Measurements from ENCODE around the gene C12orf60.
"Not testable (repeated sequence)": the region's sequence is repeated elsewhere in the genome, so short reads cannot be mapped to it uniquely, and the experiment has no call there.

Gene C12orf60, protein sequence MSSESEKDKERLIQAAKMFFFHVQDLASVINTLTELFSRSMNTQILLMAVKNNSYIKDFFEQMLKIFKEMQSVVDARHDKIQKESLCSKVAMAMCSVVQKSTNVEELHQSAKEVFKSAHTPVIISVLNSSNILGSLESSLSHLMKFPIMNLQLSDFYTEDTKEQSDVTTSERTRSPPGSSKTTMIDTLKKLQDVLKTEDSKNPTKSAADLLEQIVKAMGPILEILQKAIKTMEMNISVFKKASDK

DNA sequence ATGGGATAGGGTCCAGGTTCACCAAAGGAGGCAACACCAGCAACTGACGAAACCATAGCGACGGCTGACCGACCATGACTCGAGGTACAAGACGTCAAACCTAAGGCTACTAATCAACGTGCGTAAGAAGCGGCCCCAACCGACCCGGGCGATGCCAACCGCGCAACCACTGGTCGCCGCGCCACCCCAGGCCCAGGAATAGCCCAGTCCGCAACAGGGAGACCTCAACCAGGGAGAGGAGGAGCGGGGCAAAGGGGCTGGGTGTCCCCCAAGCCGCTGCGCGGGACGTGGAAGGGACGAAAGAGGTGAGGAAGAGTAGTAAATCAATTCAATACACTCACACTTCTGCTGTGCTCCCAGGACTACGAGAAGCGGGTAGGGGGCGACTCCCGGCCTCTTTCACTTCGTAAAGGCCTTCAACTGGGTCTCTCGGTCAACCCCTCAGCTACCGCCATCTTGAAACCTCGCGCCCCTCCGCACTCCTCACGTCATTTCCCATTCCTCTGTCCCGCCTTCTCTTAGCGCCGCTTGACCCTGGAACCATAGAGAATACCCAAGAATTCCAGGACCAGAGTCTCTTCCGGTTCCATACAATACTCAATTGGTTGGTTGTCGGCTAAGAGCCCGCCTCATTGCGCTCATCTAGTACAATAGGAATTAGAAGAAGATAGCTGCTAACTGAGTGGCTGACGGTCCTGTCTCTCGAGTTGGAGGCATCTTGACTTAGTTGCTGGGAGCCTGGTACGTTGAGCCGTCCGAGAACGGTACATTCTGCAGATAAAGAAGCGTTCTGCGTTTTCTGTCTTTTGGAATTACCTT is at the start of gene C12orf60, which contains the start of gene WBP11:
Gene C12orf60, plus strand, starts transcription at position 660 of the 819 bp plus-strand sequence. CDS start 19,266 bp downstream, outside the sequence.
Gene WBP11, minus strand, starts transcription at position 468 of the 819 bp plus-strand sequence. CDS start 2,095 bp downstream, outside the sequence.
- FAIRE-seq (peak; percentile 100), DNase-seq (ENCODE audit: extremely low spot score, insufficient read length, low read depth) (peak; percentile 77)

DNA sequence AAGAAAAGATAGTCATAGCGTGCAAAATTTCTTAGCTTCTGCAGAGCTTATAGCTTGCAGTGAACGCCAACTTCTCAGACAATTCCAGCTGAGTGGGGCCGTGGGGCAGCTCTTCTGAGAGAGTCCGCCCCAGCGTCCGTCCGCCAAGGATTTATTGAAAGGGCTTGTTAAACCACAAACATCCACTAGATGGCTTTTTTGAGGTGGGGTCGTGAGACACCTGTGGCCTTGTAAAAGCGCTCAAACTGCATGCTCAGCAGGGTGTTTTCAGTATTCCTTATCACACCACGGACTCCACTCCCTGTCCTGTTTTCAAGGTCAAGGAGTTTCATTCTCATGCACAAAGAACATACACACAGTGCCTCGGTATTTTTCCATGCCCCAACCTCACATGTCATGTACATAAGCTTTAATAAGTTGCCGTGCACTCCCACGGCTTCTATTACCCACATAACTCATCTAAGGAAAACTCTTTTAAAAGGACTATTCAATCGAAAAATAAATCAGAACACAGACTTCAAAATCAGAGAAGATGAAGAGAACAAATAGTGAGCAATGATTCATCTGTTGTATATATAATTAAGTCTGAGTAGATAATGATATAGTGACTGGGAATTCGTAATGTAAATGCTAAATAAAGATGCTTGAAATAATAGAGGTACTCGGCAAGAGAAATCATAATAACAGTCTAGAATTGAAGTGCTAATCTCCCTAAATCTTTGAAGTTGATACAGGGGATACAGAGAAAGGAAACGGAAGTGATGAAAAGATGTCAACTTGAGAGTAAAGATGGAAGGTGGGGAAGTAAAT is 46.9 kb upstream of the C12orf60 start:
- FAIRE-seq (no peak), DNase-seq (ENCODE audit: extremely low spot score, insufficient read length, low read depth) (no peak)

DNA sequence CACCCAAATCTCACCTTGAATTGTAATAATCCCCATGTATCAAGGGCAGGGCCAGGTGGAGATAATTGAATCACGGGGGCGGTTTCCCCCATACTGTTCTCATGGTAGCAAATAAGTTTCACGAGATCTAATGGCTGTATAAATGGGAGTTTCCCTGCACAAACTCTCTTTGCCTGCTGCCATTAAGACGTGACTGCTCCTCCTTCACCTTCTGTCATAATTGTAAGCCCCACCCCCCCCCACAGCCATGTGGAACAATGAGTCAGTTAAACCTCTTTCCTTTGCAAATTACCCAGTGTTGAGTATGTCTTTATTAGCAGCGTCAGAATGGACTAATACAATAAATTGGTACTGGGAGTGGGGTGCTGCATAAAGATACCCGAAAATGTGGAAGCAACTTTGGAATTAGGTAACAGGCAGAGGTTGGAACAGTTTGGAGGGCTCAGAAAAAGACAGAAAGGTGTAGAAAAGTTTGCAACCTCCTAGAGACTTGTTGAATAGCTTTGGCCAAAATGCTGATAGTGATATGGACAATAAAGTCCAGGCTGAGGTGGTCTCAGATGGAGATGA is 43.7 kb upstream of the C12orf60 start:
- not testable (repeated sequence) for DNase-seq (ENCODE audit: extremely low spot score, insufficient read length, low read depth); FAIRE-seq

DNA sequence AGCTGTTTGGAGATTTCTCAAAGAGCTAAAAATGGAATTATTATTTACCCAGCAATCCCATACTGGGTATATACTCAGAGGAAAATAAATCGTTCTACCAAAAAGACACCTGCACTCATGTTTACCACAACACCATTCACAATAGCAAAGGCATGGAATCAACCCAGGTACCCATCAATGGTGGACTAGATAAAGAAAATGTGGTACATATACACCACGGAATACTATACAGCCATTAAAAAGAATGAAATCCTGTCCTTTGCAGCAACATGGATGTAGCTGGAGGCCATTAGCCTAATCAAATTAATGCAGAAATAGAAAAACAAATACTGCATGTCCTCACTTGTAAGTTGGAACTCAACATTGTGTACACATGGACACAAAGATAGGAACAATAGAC is 38.1 kb upstream of the C12orf60 start:
- DNase-seq (ENCODE audit: extremely low spot score, insufficient read length, low read depth): no peak
- no peak for FAIRE-seq

DNA sequence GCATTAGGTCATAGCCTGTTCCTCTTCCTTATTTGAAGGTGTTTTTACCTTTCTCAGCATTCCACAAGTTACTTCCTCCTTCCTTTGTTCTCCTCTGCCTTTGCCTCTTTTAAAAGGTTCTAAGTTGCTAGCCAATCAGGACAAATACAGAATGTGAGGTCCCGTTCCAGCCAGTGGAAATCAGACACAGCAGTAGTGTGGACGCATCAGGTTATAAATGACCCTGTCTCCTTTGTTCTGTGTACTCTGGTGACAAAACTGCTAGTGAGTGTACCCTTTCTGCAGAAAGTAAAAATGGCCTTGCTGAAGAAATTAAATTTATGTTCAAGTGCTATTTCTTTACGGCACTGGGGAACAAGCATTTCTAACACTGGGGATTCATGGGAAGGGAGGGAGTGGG is 37.5 kb upstream of the C12orf60 start:
- FAIRE-seq; DNase-seq (ENCODE audit: extremely low spot score, insufficient read length, low read depth): not testable (repeated sequence)

GRCh38 chr12:14766649-14767215 is 36.7 kb upstream of the C12orf60 start:
- FAIRE-seq: no peak

GRCh38 chr12:14767617-14768016 is 35.9 kb upstream of the C12orf60 start:
- FAIRE-seq (no peak), DNase-seq (ENCODE audit: extremely low spot score, insufficient read length, low read depth) (no peak)

More at GRCh38 chr12:14766649-14767215, 36.7 kb upstream of the C12orf60 start:
- DNase-seq (ENCODE audit: extremely low spot score, insufficient read length, low read depth): no peak

GRCh38 chr12:14768823-14769405 is 34.6 kb upstream of the C12orf60 start:
- FAIRE-seq (peak; percentile 57), DNase-seq (ENCODE audit: extremely low spot score, insufficient read length, low read depth) (no peak)

GRCh38 chr12:14769466-14769968 is 34.0 kb upstream of the C12orf60 start:
- no peak for FAIRE-seq
- DNase-seq (ENCODE audit: extremely low spot score, insufficient read length, low read depth): no peak

DNA sequence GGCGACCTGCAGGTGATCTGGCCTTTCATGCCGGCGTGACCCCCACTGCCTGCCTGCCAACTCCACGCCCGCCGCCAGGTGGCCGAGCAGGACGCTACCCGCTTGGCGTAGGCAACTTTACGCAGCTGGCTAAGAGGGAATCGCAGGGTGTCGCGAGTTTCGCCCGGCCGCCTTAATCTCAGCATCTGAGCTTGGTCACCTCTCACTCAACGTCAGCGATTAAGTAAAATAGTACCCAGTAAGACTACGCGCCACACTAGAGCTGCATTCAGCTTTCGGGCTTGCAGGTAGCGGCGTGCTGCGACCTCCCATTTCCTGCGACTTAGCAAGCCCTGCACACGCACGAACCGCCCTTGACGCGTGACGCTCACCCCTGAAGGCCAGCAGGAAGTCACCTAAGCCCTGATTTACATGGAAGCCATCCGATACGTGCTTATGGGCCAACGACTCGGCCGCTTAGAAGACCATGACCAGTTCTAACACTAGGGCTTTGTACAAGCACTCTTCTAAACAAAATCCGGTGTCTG is 33.4 kb upstream of the C12orf60 start:
- peak; percentile 26 for DNase-seq (ENCODE audit: extremely low spot score, insufficient read length, low read depth)
- peak; percentile 87 for FAIRE-seq

GRCh38 chr12:14770496-14771461 is 32.7 kb upstream of the C12orf60 start:
- FAIRE-seq: peak; percentile 89
- DNase-seq (ENCODE audit: extremely low spot score, insufficient read length, low read depth): peak; percentile 33

DNA sequence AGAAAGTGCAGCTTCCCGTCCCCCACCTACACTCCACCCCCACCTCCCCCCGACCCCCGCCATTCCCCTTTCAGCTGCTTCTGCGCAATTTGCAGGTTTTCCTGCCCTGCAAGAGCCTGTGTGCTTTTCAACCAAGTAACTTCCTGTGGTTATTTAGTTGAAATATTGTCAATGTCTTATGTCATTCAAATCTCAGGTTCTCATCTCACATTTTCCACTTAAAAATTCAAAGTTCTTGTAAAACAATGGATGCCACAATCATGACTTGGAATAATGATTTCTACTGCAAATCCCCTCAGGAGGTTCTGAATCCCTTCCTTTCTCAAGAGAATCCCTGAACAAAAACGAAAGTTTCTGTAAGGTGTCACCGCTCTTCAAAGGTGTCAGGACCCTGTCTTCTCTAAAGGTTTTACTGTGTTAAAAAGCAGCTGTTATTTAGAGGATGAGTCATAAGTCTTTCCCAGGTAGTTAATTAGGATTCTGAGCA is 31.8 kb upstream of the C12orf60 start:
- DNase-seq (ENCODE audit: extremely low spot score, insufficient read length, low read depth) (no peak), FAIRE-seq (peak; percentile 49)

GRCh38 chr12:14772946-14773345 is 30.5 kb upstream of the C12orf60 start:
- DNase-seq (ENCODE audit: extremely low spot score, insufficient read length, low read depth) (no peak), FAIRE-seq (no peak)

- no peak for DNase-seq (ENCODE audit: extremely low spot score, insufficient read length, low read depth)
- no peak for FAIRE-seq
Measured at GRCh38 chr12:14773685-14774073, 29.8 kb upstream of the C12orf60 start.

GRCh38 chr12:14774074-14774905 is 29.2 kb upstream of the C12orf60 start:
- DNase-seq (ENCODE audit: extremely low spot score, insufficient read length, low read depth) (peak; percentile 81), FAIRE-seq (peak; percentile 94)

GRCh38 chr12:14774906-14775635 is 28.4 kb upstream of the C12orf60 start:
- DNase-seq (ENCODE audit: extremely low spot score, insufficient read length, low read depth) (no peak), FAIRE-seq (no peak)
